ENCODE measurements around the gene LIPM.

- no peak for TF ChIP-seq CTCF (optimal IDR thresholded peaks at IDR 0.05 in 1 of 3, IDR thresholded peaks at IDR 0.05 in 1 of 3, conservative IDR thresholded peaks at IDR 0.05 in 1 of 3; ENCODE audit: extremely low read depth in 1 of 3, insufficient read depth in 2 of 3, low read length in 3 of 3)
- TF ChIP-seq EZH2 (IDR thresholded peaks at IDR 0.05; ENCODE audit: low read length), result no peak
These were observed 1.7 kb downstream of the LIPM start for GRCh38 chr10:88804083-88804812.

Data from keratinocyte (primary cell).